HTR-8/SVneo (cell line): ENCODE measurements around the gene TAX1BP1.

Experiments used
- DNase-seq: peaks from one replicate; pipeline ENCODE4 v3.0.0; 2011; ENCODE audit warnings: low spot score, mixed read lengths; ENCODE audit not compliant: insufficient read length
- FAIRE-seq: peaks from 2 replicates; lab custom pipeline; 2011; peaks lifted over from hg19 to GRCh38; lab: Jason Lieb, UNC

The TAX1BP1 gene

DNA sequence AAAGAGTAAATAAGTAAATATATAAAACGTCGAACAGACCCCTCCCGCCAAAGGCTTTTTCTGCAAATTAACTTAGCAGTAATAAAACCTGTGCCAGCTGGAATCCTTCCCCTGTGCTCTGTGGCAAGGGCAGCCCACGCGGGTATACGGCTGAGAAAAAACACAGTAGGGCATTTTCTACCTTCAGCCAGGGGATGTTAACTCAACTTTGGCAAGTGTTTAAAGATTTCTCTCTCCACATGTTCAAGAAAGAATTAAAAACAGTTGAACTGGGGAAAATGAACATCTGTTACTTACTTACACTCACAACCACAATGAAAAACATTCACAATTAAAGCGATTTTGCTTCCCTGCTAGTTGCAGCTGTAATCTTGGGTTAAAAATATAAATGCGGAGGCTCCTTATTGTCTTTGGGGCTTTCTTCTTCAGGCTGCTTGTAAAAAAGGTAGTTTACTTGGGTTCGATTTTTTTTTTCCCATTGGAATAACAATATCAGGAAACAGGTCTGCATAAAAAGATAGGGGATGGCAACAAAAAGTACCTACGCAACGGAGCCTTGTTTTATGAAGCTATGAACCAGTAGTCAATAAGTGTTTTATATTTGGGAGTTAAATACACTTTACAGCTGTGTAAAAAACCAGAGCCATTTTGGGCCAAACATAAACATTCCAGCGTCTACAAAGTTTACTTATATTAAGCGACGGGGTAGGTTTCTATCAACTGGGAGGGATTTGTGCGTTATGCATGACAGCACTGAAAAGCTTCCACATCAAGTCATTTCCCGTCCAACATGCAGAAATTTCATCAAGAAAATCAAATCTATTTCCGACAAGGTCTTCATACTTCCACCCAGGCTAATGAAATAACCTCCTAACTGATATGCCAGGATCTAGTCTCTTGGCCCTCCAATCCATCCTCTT lies 132.7 kb downstream of the TAX1BP1 start:
- FAIRE-seq = no peak
- no peak for DNase-seq

DNA sequence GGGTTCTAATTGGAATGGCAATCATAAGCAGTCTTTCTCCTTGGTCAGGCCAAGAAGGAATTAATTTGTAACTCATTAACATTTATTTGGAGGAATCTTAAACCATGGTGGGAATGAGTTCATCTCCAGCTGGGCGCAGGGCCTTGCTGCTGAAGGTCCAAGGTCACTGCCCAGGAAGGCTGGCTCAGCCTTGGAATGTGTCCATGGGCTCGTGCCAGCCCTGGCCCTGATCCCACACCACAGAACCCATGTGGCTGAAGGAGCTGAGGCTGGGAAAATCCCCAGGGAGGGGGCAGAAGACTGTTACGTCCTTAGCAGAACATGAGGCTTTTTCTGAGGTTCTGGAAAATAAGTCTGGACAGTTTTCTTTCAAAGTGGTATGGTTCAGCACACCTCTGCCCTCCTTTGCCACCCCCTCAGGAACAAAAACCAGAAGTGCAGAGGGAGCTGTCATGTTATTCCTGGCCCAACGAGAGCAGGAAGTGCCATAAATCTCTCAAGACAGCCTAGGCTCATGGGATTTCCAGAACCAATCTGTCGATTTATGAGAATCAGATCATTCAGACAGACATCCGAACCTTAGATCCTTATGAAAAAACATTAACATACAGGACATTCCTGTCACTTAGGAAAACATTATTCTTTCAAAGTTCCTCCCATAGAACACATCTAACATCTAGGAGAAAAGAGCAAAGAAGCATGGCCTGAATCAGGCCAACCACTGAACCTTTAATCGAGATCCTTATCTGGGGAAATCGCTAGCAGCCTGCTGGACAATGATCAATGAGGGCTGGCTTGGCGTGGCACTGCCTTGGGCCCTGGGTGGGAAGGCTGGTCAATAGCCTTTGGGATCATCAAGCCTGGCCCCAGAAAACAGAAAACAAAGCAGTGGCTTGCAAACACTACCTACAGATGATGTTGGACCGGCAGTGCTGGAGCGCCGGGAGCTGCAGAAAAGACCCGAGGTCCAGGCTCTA lies 134.3 kb downstream of the TAX1BP1 start:
- no peak for FAIRE-seq
- DNase-seq = peak; percentile 65

DNA sequence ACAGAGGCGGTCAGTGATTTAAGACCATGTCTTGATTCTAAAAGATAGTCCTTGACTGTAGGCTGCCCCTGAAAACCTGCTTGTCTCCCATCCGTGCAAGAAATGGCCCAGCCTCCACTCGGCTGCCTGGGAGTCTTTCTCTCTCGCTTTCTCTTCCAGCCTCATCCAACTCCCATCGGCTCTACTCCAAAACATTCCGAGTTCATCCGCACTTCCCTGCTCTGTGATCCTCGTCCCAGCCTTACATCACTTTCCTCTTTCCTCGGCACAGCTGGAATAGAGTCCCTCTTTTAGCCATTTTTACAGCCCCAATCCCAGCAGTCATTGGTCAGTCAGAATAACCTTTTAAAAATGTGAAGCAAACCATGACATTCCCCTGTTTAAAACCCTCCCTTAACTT lies 135.1 kb downstream of the TAX1BP1 start:
- FAIRE-seq = no peak
- DNase-seq = no peak

DNA sequence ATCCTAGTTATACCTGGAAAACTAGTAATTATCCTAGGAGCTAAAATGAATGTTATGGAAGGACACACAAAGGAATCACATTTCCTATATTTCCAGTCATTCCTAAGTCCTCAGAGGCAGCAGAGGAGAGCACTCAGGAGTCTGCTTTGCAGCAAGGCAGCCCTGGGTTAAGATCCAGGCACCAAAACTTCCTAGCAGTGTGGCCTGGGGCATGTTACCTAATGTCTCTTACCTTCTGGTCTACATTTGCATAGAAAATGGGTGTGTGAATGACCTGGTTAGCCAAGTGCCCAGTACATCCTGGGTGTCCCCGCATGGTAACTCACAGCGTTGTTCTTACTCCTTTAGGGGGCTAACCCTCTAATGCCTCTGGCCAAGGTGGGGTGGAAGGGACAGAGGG lies 135.9 kb downstream of the TAX1BP1 start:
- DNase-seq (no peak), FAIRE-seq (no peak)

DNA sequence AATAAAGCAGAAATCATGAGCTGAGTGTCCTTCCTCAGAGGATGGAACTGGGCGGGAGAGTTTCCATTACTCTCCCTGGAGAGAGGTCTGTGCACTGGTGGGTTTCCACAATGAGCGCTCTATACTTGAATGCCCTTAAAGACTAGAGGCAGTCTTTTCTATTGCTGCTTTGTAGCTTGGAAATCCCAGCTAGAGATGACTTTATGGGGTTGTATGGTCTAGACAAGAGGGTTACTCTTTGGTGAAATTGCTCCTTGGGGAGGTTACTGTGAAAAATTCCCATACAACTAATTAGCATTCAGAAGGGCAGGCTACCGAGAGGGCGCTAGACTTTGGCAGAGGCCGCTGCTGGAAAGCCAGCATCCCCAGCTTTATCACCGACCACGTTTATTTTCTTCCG lies 136.8 kb downstream of the TAX1BP1 start:
- no peak for DNase-seq
- FAIRE-seq = no peak
